GM21825 (cell line): ENCODE data around the gene TPSD1.
"Not testable (repeated sequence)": the region's sequence is repeated elsewhere in the genome, so short reads cannot be mapped to it uniquely, and the experiment has no call there.

Experiments
- ATAC-seq: cut with Tn5 transposase; IDR thresholded peaks from one replicate; pipeline ENCODE4 v1.9.1; 2021; ENCODE audit warnings: mild to moderate bottlenecking, moderate library complexity; ENCODE audit not compliant: unreplicated experiment

Gene TPSD1

GRCh38 chr16:1262210-1262845 is 6.5 kb downstream of the TPSD1 start:
- ATAC-seq = no peak

GRCh38 chr16:1262846-1263221 is 7.0 kb downstream of the TPSD1 start:
- no peak for ATAC-seq

GRCh38 chr16:1263591-1264344 is 7.9 kb downstream of the TPSD1 start:
- no peak for ATAC-seq

- no peak for ATAC-seq
These were observed 8.6 kb downstream of the TPSD1 start for GRCh38 chr16:1264345-1265089.

- ATAC-seq = no peak
These were observed 9.3 kb downstream of the TPSD1 start for GRCh38 chr16:1265090-1265630.

GRCh38 chr16:1265826-1266225 is 10.0 kb downstream of the TPSD1 start:
- ATAC-seq = no peak

GRCh38 chr16:1269418-1269817 is 13.5 kb downstream of the TPSD1 start:
- not testable (repeated sequence) for ATAC-seq

GRCh38 chr16:1271380-1271723 is 15.5 kb downstream of the TPSD1 start:
- ATAC-seq = no peak

- not testable (repeated sequence) for ATAC-seq
These were observed 16.0 kb downstream of the TPSD1 start for GRCh38 chr16:1271724-1272413.

GRCh38 chr16:1272453-1273198 is 16.8 kb downstream of the TPSD1 start:
- ATAC-seq = no peak

GRCh38 chr16:1273816-1274215 is 17.9 kb downstream of the TPSD1 start:
- no peak for ATAC-seq

GRCh38 chr16:1274767-1275166 is 18.9 kb downstream of the TPSD1 start:
- ATAC-seq = no peak

- no peak for ATAC-seq
These were observed 20.1 kb downstream of the TPSD1 start for GRCh38 chr16:1275791-1276579.

GRCh38 chr16:1276580-1276878 is 20.7 kb downstream of the TPSD1 start:
- ATAC-seq = no peak

- no peak for ATAC-seq
These were observed 21.3 kb downstream of the TPSD1 start for GRCh38 chr16:1277151-1277598.

GRCh38 chr16:1277617-1278282 is 21.9 kb downstream of the TPSD1 start:
- ATAC-seq = no peak

- no peak for ATAC-seq
These were observed 22.6 kb downstream of the TPSD1 start for GRCh38 chr16:1278477-1278876.

- no peak for ATAC-seq
These were observed 23.4 kb downstream of the TPSD1 start for GRCh38 chr16:1279081-1279944.
